K562 (cell line): Measurements from ENCODE around the gene CD55. TPM values are rescaled to one million over a fixed set of nuclear protein-coding genes. Genes with fewer than 3 reads are reported as not detected.

Experiments
- ATAC-seq: fragments of 200-7000 bp; cut with Tn5 transposase; 3 replicates; pipeline ENCODE4 v1.9.1; 2020; ENCODE audit warnings: moderate library complexity
- BruUV-seq: library from RNA; stranded (reverse); fragments of 400-500 nt; replicated peaks from 2 replicates; lab custom pipeline; 2021; lab: Mats Ljungman, UMichigan
- CTCF ChIA-PET: fragments of 300-600 bp; formaldehyde crosslinking; extraction: SDS; loops from one replicate; lab custom pipeline; 2021; ENCODE audit warnings: low intra/inter-chr PET ratio; lab: Yijun Ruan, JAX
- POLR2A ChIA-PET: fragments of 300-600, 350-650 bp; sonication (Branson Sonifier 250); formaldehyde crosslinking; extraction: SDS; loops from one replicate; lab custom pipeline; 2021; ENCODE audit warnings: antibody characterized with exemption, inconsistent platforms; lab: Yijun Ruan, JAX
- DNase-seq, 4 experiments: peaks; one replicate each; pipeline versions ENCODE4 v3.0.0 to v3.0.0-alpha.2; 2011 to 2018; ENCODE audit warnings: low spot score in 3 of 4, mixed read lengths in 3 of 4; ENCODE audit errors: extremely low read depth in 1 of 4
- FAIRE-seq: peaks from 2 replicates; lab custom pipeline; 2011; peaks lifted over from hg19 to GRCh38; lab: Jason Lieb, UNC
- H2AFZ ChIP-seq: 2 replicates; pipeline ENCODE4 v1.6.0; 2011; ENCODE audit warnings: low read depth, low read length, control low read depth, inconsistent platforms
- H3K27ac ChIP-seq: fragments of 200-600 bp; 3 replicates; pipeline ENCODE4 v1.8.0; 2011; ENCODE audit warnings: low read depth, mild to moderate bottlenecking, control low read depth, inconsistent platforms, low read length, moderate library complexity, mixed read lengths; ENCODE audit errors: extremely low read depth
- H3K27me3 ChIP-seq, 2 experiments: fragments of 300-600 bp in 1 of 2; 2 replicates in 1 of 2; 3 replicates in 1 of 2; pipeline versions ENCODE4 v1.6.0 to v1.8.0; 2011; ENCODE audit warnings: inconsistent platforms in 2 of 2, low read length in 2 of 2, mild to moderate bottlenecking in 1 of 2, mixed read lengths in 1 of 2, moderate library complexity in 1 of 2; ENCODE audit not compliant: control insufficient read depth in 2 of 2, insufficient read depth in 2 of 2
- H3K36me3 ChIP-seq: fragments of 300-600 bp; 3 replicates; pipeline ENCODE4 v1.8.0; 2011; ENCODE audit warnings: mild to moderate bottlenecking, low read length, inconsistent platforms; ENCODE audit not compliant: control insufficient read depth, insufficient read depth
- H3K4me1 ChIP-seq, 2 experiments: fragments of 200-600 bp in 1 of 2; replicated peaks in 1 of 2; 2 replicates in 1 of 2; 3 replicates in 1 of 2; pipeline versions ENCODE4 v1.5.1 to v1.8.0; 2011; ENCODE audit warnings: inconsistent platforms in 2 of 2, low read length in 2 of 2, mild to moderate bottlenecking in 1 of 2, mixed read lengths in 1 of 2, moderate library complexity in 1 of 2; ENCODE audit not compliant: control insufficient read depth in 2 of 2, insufficient read depth in 2 of 2
- H3K4me2 ChIP-seq: 2 replicates; pipeline ENCODE4 v1.6.1; 2011; ENCODE audit warnings: low read length, control low read depth, inconsistent platforms, mixed read lengths; ENCODE audit not compliant: insufficient read depth
- H3K4me3 ChIP-seq: fragments of 200-600 bp; sonication (generic), shearing (Covaris generic); 2 replicates; pipeline ENCODE4 v1.5.1; 2016; ENCODE audit warnings: control low read depth, inconsistent platforms
- H3K79me2 ChIP-seq: fragments of 200-600 bp; 3 replicates; pipeline ENCODE4 v1.8.0; 2011; ENCODE audit warnings: low read length, inconsistent platforms; ENCODE audit not compliant: control insufficient read depth, insufficient read depth
- H3K9ac ChIP-seq, 2 experiments: 2 replicates each; pipeline versions ENCODE4 v1.6.0 to v1.6.1; 2011; ENCODE audit warnings: low read depth in 2 of 2, low read length in 2 of 2, control low read depth in 1 of 2, inconsistent platforms in 1 of 2, mild to moderate bottlenecking in 1 of 2, mixed read lengths in 1 of 2; ENCODE audit not compliant: insufficient read depth in 1 of 2
- H3K9me1 ChIP-seq: one replicate; pipeline ENCODE4 v1.6.0; 2011; ENCODE audit warnings: inconsistent platforms, mild to moderate bottlenecking, low read length, moderate library complexity; ENCODE audit not compliant: control insufficient read depth, insufficient read depth
- H3K9me3 ChIP-seq: replicated peaks from 2 replicates; pipeline ENCODE4 v1.5.1; 2011; ENCODE audit warnings: low read depth, low read length, inconsistent platforms; ENCODE audit not compliant: control insufficient read depth, insufficient read depth
- H4K20me1 ChIP-seq: replicated peaks from 2 replicates; pipeline ENCODE4 v1.6.1; 2011; ENCODE audit warnings: low read length, inconsistent platforms, mixed read lengths; ENCODE audit not compliant: control insufficient read depth, insufficient read depth
- RAD21 ChIP-seq, 2 experiments: fragments of 250-450 bp in 1 of 2; fragments of 450-650 bp in 1 of 2; sonication (Bioruptor Pico) in 1 of 2; formaldehyde crosslinking in 1 of 2; IDR thresholded peaks in 1 of 2; conservative IDR thresholded peaks in 1 of 2; 2 replicates each; pipeline versions ENCODE4 v1.4.0 to v1.8.0; 2020 to 2022; ENCODE audit warnings: mild to moderate bottlenecking in 2 of 2, moderate library complexity in 1 of 2
- REST ChIP-seq, 2 experiments: fragments of 450-650 bp; formaldehyde crosslinking in 1 of 2; IDR thresholded peaks; 2 replicates each; pipeline versions ENCODE4 v1.4.0 to v1.6.1; 2014 to 2020; ENCODE audit warnings: mild to moderate bottlenecking in 2 of 2, borderline replicate concordance in 1 of 2, low read depth in 1 of 2
- U2AF2 ChIP-seq: fragments of 200-400 bp; formaldehyde crosslinking; optimal IDR thresholded peaks from 2 replicates; pipeline ENCODE3; 2017; ENCODE audit warnings: low read depth, mild to moderate bottlenecking, low read length
- in situ Hi-C: fragments of 300-500 bp; cut with MboI; formaldehyde crosslinking; loops from 4 replicates; pipeline ENCODE4 v1.15.0; 2018; ENCODE audit warnings: inconsistent platforms, mixed read lengths
- intact Hi-C: fragments of 100-400 bp; cut with micrococcal nuclease; formaldehyde crosslinking; loops from 2 replicates; pipeline ENCODE4 v1.14.2; 2022
- polyA plus RNA-seq, 8 experiments: library from polyadenylated mRNA; depleted of rRNA in 4 of 8; stranded (reverse) in 5 of 8; unstranded in 3 of 8; fragments of >200 nt; fragmentation: Nextera tagmentation in 2 of 8; fragmentation: Illumina TruSeq in 1 of 8; extraction: Ambion mirVana in 2 of 8; extraction: Trizol in 1 of 8; gene quantifications; 2 replicates each; pipeline versions ENCODE4 v1.2.1 to v1.2.3, GENCODE V29; 2011 to 2014; ENCODE audit warnings: inconsistent platforms in 1 of 8, missing spikeins in 1 of 8
- total RNA-seq, 7 experiments: library from RNA; depleted of rRNA in 6 of 7; stranded (reverse); fragments of >200 nt in 6 of 7; fragmentation: Illumina TruSeq in 2 of 7; extraction: Trizol in 2 of 7; gene quantifications; 2 replicates each; pipeline versions ENCODE4 v1.2.1 to v1.2.3, GENCODE V29; 2011 to 2021; ENCODE audit warnings: low replicate concordance in 1 of 7
- TF ChIP-seq, protein P1 (sequence below), 3 experiments: IDR thresholded peaks in 2 of 3; conservative IDR thresholded peaks in 1 of 3; 2 replicates each; pipeline ENCODE4 v1.5.1; 2011 to 2012; ENCODE audit warnings: low read length in 3 of 3, mild to moderate bottlenecking in 3 of 3, control low read depth in 2 of 3, improper control_type of control experiment in 1 of 3, inconsistent platforms in 1 of 3, low read depth in 1 of 3, mixed read lengths in 1 of 3, moderate library complexity in 1 of 3; ENCODE audit not compliant: insufficient read depth in 2 of 3

Gene CD55
- total and polyA plus RNA-seq, 9 of the 15 experiments (the other 6 are each of a cell fraction or from before 2014, with no cell fraction given): 17.7 to 150 (median 97.0) TPM

- BruUV-seq: no TSS peak
- CTCF ChIA-PET: interaction anchor here (0.7 to 2.4 kb wide), 5 partner anchors 94 to 321 kb away, joined by 3 to 22 read pairs (median 6); no protein-coding TSS in a partner anchor
- no peak overlapping the region for H3K4me2 ChIP-seq
- in situ Hi-C loops: loop anchor here (5.0 kb wide), 1 partner anchor 319 kb away; the partner anchor contains the start of gene C4BPB
- intact Hi-C loops: loop anchor here (1.0 to 10.0 kb wide), 8 partner anchors 85 to 474 kb away; partner anchors contain the start of gene CD55
- peak in 1 of 2 experiments; percentile 55; a peak in 2 of 4 replicates for TF ChIP-seq RAD21 (CRISPR knock-in tag; conservative IDR thresholded peaks at IDR 0.05 in 1 of 2, IDR thresholded peaks at IDR 0.05 in 1 of 2)
- TF ChIP-seq U2AF2: no peak
- TF ChIP-seq, protein P1, sequence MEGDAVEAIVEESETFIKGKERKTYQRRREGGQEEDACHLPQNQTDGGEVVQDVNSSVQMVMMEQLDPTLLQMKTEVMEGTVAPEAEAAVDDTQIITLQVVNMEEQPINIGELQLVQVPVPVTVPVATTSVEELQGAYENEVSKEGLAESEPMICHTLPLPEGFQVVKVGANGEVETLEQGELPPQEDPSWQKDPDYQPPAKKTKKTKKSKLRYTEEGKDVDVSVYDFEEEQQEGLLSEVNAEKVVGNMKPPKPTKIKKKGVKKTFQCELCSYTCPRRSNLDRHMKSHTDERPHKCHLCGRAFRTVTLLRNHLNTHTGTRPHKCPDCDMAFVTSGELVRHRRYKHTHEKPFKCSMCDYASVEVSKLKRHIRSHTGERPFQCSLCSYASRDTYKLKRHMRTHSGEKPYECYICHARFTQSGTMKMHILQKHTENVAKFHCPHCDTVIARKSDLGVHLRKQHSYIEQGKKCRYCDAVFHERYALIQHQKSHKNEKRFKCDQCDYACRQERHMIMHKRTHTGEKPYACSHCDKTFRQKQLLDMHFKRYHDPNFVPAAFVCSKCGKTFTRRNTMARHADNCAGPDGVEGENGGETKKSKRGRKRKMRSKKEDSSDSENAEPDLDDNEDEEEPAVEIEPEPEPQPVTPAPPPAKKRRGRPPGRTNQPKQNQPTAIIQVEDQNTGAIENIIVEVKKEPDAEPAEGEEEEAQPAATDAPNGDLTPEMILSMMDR (IDR thresholded peaks at IDR 0.05 in 2 of 3, conservative IDR thresholded peaks at IDR 0.05 in 1 of 3; ENCODE audit: insufficient read depth in 2 of 3, low read depth in 1 of 3, low read length in 3 of 3): peak in 1 of 3 experiments; percentile 32; a peak in 2 of 6 replicates
- peak; percentile 34; the same call in 1 of the 2 replicates for TF ChIP-seq REST (IDR thresholded peaks at IDR 0.05; ENCODE audit: borderline replicate concordance)
- TF ChIP-seq REST (CRISPR knock-in tag; IDR thresholded peaks at IDR 0.05; ENCODE audit: low read depth): no peak
- peak; percentile 36; the same call in 1 of the 3 replicates for ATAC-seq
- H3K27me3 ChIP-seq: no peaks in the 10 kb centered on the region
- no peak overlapping the region for H3K9ac ChIP-seq
- H3K9me1 ChIP-seq: no peaks in the 10 kb centered on the region
- peaks cover 0 to 7% of the 10 kb centered on the region in 2 experiments; a peak in 2 of 5 replicates for H3K4me1 ChIP-seq
- H3K36me3 ChIP-seq: no peaks in the 10 kb centered on the region
- no peak for FAIRE-seq
- no peak for DNase-seq
- H3K79me2 ChIP-seq: no peaks in the 10 kb centered on the region
- POLR2A ChIA-PET: interaction anchor here (0.7 to 2.1 kb wide), 3 partner anchors 84 to 1884 kb away, joined by 3 to 6 read pairs (median 4); partner anchors contain the start of gene CD55
- H2AFZ ChIP-seq: no peak overlapping the region
- H3K9me3 ChIP-seq: 0 out of 2 replicates have a peak, but pooled peaks cover 2% of the 10 kb centered on the region
- no peak overlapping the region for H3K27ac ChIP-seq
- no peaks in the 10 kb centered on the region for H4K20me1 ChIP-seq
- no peak overlapping the region for H3K4me3 ChIP-seq
These were observed 84.3 kb downstream of the CD55 start for GRCh38 chr1:207405814-207406213.
